Renal cortical epithelial cell (primary cell): ENCODE data around the gene STXBP5. TPM values are rescaled to one million over a fixed set of nuclear protein-coding genes. Genes with fewer than 3 reads are reported as not detected.

Experiments
- DNase-seq: peaks from one replicate; pipeline ENCODE4 v3.0.0-alpha.2; 2011; ENCODE audit warnings: low read depth
- total RNA-seq: library from RNA; depleted of rRNA; stranded (reverse); fragments of >200 nt; gene quantifications from 2 replicates; pipeline ENCODE4 v1.2.3, GENCODE V29; 2014

Gene STXBP5
- total RNA-seq, 1 donor from 2014 or later, result 28.1 TPM

DNA sequence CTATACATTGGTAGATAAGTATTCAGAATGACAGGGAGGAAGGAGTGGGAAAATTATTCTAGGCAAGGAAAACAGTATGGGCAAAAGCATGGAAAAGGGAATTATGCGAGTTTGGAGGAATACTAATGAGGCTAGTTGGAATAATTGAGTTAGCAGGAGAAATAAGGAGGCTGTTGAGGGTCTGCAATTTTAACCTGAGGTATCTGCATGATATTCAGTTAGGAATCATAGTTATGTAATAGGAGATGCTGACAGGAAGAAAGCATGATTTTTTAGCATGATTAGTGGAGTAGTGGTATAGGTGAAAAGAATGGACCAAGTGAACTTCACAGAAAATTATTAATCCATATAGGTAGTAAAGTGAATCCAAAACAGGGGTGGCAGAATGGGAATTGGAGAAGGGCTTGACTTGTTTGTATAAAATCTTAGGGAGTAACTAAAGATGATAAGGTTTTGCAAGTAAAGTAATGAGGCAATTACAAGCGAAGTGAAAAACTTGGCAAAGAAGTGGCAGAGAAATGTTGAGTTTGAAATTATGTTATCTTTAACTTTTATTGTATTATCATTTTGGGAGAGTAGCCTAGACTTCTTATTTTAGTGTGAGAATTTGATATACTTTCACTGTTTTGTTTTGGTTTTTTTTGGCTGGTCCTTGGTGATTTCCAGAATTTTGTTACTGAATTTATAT is 5.7 kb downstream of the STXBP5 start:
- DNase-seq, result no peak

- DNase-seq, result no peak
Observed at GRCh38 chr6:147211349-147211748, 7.1 kb downstream of the STXBP5 start.

DNA sequence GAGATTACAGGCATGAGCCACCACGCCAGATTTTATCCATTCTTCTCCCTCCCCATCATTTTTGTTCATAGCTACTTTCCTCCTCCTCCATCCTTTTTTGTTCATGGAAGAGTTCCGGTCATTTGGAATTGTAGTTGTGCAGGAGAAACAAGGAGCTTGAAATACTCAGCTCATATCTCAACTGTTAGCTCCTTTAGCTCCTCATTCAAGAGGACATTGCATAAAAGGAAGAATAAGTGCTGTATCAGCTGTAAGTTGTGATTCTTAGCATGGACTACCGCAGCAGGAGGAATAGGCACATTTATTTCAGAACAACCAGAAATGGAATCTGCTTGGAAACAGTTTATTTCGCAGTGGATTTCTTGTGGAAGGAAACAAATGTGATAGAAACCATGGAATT is 7.6 kb downstream of the STXBP5 start:
- no peak for DNase-seq

- no peak for DNase-seq
Observed at GRCh38 chr6:147212622-147213021, 8.4 kb downstream of the STXBP5 start.

DNA sequence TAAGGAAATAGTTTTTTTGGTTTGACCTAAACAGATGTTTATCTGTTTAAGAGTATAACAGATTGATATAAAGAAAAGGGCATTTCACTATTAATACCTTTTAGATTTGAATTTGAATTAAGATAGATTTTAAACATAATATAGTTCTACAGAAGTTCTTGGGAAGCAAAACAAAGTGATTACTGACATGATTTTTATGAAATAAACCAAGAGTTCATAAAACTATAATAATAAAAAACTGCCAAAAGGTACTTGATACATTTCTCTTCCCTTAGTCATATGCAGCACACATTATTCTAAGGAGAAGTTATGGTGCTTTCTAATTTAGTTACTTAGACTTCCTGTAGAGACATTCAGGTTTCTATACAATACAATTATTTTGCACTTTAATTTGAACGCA is 9.6 kb downstream of the STXBP5 start:
- no peak for DNase-seq

DNA sequence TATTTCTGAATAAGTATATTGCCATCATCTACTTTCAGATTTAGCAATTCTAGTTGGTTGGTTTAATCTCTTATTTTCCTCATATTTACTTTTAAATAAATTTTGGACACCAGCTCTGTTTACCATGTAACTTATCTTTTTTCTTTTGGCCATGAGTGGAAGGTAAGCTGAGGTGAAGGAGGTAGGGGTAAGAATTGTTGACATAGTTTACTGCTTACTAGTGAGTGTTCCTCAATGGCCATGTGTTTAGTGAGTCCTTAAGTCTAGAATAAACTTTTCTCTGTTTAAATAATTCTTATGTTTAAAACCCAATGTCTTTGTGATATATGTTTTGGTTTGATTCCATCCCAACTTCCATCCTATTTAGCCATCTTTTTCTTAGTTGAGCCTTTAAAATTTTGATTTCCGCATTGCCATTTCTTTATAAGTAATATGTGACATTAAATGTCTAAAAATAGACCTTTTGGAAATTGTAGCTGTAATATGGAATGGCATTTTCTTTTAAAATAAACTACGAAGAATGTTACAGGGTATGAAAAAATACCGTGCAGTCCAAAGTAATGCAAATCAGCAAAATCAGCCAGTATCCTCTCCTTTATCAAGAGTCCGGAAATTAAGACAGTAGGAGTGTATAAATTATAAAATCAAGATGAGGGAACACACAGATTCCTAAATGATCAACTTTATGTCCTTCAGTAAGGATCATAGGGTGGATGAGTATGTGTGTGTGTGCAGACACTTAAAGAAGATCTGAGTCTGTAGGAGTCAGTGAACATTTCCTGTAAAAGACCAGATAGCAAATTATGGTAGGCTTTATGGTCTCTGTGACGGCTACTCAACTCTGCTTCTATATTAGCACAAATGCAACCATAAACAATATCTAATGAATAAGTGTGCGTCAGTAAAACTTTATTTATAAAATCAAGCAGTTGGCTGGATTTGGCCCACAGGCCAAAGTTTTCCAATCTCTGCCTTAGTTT is 10.3 kb downstream of the STXBP5 start:
- DNase-seq, result no peak

DNA sequence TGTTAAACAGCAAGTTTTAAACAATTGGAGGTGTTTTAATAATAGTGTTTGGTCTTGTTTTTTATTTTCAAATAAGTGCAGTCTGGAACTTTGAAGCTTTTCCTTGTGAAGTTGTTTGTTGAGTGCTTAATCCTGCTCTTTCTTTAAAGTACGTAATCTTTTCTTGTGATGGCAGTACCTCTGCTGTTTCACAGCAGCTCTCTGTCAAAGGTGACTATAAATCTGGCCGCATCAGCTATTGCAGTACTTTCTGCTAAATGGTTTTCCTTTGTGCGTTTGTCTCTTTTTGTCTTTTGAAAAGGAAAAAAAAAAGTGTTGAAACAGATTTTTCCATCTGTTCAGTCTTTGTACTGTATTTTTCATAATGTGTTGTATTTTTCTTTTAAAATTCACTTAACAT is 12.7 kb downstream of the STXBP5 start:
- DNase-seq, result no peak

DNA sequence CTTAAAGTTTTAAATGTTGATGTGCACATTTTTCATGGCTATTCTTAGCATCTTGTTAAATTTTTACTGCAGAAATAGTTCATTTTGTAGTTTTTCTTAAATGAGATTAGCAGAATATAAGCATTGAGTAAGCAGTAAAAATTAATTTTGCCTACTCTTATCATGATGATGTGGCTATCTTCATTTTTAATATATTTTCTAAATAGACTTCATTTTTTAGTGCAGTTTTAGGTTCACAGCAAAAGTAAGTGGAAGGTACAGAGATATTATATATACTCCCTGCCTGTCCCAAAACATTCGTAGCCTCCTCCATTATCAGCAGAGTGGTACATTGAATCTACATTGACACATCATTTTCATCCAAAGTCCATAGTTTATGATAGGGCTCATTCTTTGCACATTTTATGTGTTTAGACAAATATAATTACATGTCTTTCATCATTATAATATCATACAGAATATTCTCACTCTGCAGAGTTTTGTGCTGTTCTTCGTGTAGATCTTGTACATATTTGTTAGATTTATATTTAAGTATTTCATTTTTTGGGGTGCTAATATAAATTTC is 13.7 kb downstream of the STXBP5 start:
- no peak for DNase-seq

DNA sequence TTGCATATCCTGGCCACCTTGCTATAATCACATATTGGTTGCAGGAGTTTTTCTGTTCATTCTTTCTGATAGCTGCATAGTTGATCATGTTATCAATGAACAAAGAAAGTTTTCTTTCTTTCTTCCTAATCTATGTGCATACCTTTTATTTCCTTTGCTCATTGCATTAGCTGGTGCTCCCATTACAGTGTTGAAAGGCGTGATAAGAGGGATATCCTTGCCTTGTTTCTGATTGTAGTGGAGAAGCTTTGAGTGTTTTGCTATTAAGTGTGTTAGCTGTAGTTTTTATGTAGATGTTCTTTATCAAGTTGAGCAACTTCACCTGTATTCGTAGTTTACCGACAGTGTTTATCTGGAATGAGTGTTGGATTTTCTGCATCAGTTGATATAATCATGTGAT is 14.6 kb downstream of the STXBP5 start:
- no peak for DNase-seq

DNA sequence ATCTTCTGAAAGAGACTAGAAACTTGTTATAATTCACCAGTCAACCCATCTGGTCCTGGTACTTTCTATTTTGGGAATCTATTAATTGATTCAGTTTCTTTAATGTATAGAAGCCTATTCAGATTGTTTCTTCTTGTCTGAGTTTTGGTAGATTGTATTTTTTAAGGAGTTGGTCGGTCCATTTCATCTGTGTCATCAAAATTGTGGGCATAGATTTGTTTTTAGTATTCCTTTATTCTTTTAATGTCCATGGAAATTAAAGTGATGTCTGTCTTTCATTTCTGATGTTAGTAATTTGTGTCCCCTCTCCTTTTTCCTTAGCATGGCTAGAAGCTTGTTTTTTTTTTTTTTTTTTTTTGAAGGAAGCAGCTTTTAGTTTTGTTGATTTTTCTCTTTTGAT is 15.2 kb downstream of the STXBP5 start:
- no peak for DNase-seq

DNA sequence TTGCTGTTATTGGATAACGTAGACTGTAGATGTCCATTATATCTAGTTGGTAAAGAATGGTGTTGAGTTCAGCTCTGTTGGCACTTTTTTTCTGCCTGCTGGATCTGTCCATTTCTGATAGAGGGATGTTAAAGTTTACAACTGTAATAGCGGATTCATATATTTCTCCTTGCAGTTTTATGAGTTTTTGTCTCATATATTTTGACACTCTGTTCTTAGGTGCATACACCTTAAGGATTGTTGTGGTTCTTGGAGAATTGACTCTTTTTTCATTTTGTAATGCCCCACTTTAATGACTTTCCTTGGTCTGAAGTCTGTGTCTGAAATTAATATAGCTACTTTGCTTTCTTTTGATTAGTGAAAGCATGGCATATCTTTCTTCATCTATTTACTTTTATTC is 16.1 kb downstream of the STXBP5 start:
- DNase-seq, result no peak

DNA sequence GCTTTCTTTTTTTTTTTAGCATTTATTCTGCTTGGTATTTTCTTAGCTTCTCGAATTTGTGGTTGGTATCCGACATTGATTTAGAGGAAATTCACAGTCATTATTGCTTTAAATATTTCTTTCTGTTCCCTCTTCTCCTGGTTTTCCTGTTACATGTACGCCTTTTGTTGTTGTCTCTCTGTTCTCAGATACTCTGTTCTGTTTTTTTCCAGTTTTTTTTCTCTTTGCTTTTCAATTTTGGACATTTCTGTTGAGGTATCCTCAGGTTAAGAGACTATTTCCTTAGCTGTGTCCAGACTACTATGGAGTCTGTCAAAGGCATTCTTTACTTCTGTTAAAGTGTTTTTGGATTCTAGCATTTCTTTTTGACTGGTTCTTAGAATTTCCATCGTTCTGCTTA is 17.5 kb downstream of the STXBP5 start:
- no peak for DNase-seq

GRCh38 chr6:147222160-147222838 is 18.1 kb downstream of the STXBP5 start:
- peak; percentile 51 for DNase-seq

DNA sequence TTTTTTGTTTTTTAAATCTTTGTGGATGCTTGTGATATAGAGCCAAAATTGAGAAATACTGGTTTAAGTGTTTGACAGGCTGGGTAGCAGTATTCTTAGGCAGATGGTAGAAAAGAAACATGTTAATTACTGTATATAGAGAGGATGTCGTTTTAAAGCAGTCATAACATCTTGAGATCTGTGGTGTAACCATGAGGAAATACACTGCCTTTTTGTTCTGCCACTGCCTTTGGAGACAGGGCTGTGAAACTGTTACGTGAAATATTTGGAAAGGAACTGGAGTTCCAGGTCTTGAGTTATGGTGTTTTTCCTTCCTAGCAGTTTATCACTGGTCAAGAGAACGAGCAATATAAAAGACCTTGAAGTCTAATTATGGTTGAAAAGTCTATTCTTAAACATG is 19.5 kb downstream of the STXBP5 start:
- no peak for DNase-seq

GRCh38 chr6:147226163-147226724 is 22.0 kb downstream of the STXBP5 start:
- no peak for DNase-seq

DNA sequence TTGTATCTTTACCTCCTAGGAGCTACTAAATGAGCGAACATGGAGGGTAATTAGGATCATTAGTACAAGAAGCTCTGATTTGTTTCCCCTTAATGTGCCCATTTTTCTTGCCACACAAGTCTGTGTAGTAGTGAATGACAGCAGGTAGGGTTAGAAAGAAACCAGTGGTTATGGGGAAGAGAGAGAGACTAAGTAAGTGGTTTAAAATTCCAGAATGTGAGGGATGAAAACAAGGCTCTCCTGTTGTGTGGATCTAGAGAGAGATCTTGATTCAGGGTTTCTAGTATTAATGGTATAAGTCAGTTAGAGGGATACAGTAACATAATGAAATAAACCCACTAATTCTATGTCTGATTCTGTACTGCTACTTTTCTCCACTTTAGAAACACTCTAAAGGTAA is 22.7 kb downstream of the STXBP5 start:
- DNase-seq, result no peak

GRCh38 chr6:147227770-147228320 is 23.6 kb downstream of the STXBP5 start:
- no peak for DNase-seq

DNA sequence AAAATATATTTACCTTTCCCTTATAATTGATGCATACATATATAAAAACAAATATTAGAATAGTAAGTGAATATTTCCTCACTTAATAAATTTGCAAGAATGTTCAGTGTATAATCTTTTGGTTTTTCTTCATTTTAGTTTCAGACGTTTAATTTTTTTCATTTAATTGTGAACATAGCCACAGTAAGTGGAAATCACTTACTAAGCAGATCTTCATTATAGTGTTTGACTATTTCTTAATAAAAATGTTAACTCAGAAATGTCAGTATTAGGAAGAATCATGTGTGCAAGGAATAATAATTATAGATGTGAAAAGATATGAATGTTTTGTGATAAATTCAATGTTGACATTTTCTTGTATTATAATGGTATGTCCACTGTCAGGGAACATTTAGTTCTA is 27.4 kb downstream of the STXBP5 start:
- DNase-seq, result no peak

- DNase-seq, result no peak
Observed at GRCh38 chr6:147234685-147235084, 30.5 kb downstream of the STXBP5 start.

- no peak for DNase-seq
Observed at GRCh38 chr6:147238164-147238563, 33.9 kb downstream of the STXBP5 start.

DNA sequence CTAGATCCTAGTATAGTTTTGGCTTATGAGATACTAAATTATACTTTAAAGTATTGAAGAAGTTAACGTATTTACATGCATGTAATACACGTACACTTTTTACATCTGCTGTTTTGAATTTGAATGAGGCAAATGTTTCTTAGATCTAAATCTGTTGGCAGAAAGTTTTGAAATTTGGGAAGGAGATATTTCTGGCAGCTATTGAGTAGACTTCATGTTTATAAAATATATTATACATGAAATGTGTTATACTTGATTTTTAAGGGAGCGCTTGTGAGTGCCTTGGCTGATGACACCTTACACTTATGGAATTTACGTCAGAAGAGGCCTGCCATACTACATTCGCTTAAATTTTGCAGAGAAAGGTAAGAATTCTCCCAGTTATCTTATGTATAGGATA is 34.7 kb downstream of the STXBP5 start:
- DNase-seq, result no peak

DNA sequence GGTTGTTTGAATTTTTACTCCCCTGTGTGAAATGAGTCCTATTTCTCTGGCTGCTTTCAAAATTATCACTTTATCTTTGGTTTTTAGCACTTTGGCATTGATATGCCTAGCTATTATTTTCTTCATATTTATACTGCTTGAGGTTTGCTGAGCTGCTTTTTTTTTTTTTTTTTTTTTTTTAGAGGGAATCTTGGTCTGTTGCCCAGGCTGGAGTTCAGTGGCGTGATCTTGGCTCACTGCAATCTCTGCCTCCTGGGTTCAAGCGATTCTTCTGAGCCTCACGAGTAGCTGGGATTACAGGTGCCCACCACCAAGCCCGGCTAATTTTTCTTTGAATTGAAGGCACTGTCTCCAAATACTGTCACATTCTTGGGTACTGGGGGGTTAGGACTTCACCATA is 40.6 kb downstream of the STXBP5 start:
- DNase-seq, result no peak
